Erythroblast (primary cell): ENCODE results near the gene STMP1.
A peak's percentile ranks its signal among the peaks of the same experiment; 100 is the strongest.

Source experiments
- DNase-seq, 2 experiments: peaks; one replicate each; lab custom pipeline; 2025; lab: John Stamatoyannopoulos, UW
- GATA1 ChIP-seq: IDR thresholded peaks from 2 replicates; pipeline ENCODE4 v1.6.1; 2011; ENCODE audit warnings: low read depth, mild to moderate bottlenecking, control low read depth, low read length, moderate library complexity
- POLR2A ChIP-seq: IDR thresholded peaks from 2 replicates; pipeline ENCODE4 v1.6.1; 2011; ENCODE audit warnings: mild to moderate bottlenecking, low read length

STMP1 gene

DNA sequence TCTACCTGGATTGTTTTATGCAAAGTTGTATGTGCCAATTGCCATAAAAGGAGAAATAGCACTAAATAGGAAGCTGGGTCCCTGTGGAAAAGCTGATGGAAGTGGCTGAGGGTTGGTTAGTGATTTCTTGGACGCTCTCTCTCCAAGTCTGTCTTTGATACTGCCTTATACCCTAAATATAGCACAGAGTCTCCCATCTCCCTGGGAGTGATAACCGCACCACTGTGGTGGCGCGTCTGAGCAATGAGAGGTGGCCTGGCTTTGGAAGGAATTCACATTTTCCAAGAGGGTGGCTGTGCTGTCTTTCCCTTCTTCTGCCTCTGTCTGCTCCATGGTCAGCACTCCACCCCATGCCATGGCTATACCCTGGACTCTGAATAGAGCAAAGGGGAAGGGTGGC, 31.2 kb downstream of the STMP1 start:
- no peak for DNase-seq
- no peak for TF ChIP-seq POLR2A
- no peak for TF ChIP-seq GATA1

DNA sequence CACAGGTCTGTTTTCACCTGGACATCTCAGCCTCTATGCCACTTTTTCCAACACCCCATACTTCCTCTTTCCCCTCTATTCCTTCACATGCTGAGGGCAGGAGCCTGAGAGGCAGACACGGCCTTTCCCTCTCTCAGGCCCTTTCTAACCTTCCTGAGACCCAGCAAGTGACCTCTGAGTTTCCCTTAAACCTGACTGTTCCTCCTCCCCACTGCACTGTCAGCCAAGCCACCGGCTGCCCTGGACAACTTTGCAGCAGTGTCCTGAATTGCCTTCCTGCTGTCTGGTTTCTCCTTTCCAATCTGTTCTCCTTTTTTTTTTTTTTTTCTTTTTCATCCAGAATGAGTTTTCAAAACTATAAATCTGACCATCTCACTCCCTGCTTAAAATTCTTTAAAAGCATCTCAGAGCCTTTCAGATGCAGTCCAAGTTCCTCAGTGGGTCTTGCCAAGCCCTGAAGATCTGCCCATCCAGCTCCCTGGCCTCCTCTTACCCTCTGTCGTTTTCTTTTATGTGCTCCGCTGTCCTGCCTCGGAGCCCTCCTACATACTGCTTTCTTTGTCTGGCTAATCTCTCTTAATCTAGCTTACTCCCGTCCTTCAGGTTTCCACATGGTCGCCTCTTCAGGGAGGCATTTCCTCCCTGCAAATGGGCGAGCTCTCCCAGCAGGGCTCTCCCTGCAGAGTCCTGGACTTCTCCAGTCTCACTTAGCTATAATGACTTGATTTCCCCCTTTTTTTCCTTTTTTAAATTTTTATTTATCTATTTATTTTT, 35.1 kb downstream of the STMP1 start:
- TF ChIP-seq GATA1 = no peak
- TF ChIP-seq POLR2A = no peak
- DNase-seq = no peak

DNA sequence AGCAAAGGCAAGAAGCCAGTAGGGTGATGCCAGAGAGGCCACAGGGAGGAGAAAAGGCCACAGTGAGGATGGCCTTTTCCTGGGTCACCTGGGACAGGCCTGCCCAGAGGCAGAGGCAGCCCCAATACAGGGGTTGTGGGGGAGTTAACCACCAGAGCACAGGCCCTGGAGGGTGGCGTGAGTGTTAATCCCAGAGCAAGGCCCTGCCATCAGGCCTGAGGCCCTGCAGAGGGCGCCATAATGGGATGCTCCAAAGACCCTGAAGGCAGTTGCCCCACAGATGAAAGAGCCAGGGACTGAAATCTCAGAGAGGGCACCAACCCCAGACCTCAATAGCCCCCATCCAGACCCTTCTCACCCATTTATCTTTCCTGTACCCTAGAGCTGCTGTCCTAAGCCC, 41.8 kb downstream of the STMP1 start:
- DNase-seq = peak; percentile 38 to 55
- TF ChIP-seq POLR2A (no peak), GATA1 (no peak)

DNA sequence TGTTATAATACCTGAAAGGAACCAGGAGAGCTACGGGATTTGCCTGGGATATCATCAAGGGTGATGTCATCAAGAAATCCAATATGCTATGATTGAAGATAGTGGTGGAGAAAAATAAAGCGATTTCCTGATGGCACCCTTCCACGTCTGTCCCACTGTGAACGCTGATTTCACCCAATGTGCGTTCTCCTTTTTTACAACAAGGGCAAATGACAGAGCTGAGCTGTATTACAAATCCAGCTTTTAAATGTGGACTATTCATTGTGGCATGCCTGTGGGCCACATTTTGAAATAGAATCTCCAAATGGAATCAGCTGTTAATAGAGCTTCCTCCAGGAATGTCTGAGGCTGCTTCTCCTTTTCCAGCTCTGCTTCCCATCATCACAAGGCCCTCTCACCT, 42.4 kb downstream of the STMP1 start:
- no peak for DNase-seq
- no peak for TF ChIP-seq GATA1
- no peak for TF ChIP-seq POLR2A

DNA sequence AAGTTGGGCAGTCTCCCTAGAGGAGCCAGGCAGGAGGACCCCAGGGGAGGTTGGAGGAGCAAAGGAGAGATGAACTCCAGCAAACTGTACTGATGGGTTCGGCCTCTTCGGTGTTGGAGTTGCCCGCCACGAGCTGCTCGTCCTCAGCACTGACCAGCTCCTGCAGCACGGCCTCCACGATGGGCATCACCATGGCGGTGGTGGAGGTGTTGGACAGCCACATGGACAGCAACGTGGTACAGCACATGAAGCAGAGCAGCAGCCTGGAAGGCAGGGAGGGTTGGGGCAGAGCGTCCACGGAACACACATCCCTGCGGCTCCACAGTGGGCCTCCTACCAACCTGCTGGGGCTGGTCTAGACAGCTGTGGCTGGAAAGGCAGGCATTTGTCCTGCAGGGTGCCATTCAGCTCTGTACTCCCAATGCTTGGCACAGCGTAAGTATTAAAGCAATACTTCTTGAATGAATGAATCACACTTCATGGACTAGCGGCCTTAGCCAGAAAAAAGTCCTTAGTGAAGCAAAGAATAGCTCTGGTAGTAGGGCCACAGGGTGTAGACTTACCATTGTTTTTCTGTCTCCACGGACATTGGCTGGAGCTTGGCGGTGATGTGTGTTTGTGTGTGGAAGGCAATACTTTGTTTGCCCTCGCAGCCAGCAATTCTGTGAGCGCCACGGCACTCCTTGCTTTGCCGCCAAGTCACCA, 43.9 kb downstream of the STMP1 start:
- DNase-seq = no peak
- TF ChIP-seq GATA1 (no peak), POLR2A (no peak)

DNA sequence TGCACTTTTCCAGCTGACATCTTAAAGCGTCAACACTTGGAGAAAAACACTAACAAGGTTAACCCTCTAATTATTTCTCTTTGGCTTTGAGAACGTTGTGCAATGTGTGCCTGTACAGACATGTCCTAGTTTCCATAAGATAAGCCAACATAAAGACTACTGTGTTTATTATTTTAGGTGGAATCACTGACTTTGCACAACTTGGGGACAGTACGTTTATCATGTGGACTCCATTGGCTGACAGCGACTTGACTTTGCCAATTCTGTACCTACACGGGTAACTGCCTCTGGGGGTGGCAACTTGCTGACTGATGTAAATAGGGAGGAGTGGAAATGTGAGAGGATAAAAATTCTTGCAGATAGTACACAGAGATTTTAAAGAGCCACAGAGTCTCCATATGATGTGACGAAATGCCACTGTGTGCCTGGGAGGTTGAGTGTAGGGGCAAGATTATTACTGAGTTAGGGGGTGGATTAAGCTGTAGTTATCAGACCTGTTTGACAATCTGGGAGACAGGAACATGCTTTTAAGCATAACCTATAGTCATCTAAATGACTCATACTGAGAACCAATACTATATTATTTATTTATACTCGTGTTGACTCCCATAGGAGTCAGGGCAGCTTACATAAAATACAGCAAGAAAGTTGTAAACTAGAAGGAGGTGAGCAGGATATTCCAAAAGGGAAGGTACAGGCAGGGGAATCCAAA, 44.7 kb downstream of the STMP1 start:
- no peak for DNase-seq

DNA sequence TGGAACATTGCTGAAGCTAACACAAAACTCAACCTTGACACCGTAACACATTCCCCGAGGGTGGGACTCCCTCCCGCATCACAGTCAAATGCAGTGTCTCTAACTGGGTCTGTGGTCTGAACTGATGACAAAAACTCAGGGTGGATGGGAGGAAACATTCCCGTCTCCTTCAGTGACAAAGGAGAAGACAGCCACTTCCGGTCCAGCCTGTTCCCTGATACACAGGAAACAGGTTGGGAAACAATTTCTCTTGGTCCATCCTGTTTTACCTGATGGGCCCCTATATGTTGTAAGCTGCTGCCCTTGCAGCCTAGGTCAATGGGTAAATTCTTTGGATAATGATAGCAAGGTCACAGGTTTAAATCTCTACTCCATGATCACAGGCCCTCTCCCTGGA, 45.3 kb downstream of the STMP1 start:
- TF ChIP-seq POLR2A (no peak), GATA1 (no peak)
- no peak for DNase-seq

More for the DNA sequence above, 44.7 kb downstream of the STMP1 start:
- no peak for TF ChIP-seq GATA1
- TF ChIP-seq POLR2A = no peak

DNA sequence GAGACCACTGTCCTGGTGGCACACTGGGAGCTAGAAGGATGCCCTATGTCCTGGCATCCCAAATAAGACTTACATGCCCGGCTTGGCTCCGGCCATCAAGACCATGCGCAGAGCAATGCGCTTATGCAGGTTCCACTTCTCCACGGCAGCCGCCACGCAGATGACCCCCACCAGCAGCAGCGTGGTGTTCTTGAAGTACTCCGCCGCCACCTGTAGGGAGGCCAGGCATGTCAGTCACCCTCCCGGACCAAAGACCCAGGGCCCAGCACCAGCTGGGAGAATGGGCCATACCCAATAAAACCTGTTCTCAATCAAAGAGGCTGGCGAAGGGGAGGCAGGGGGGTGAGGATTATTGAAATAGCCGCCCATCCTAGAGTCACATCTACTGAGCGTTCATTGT, 45.7 kb downstream of the STMP1 start:
- TF ChIP-seq POLR2A = no peak
- TF ChIP-seq GATA1 = no peak
- no peak for DNase-seq

DNA sequence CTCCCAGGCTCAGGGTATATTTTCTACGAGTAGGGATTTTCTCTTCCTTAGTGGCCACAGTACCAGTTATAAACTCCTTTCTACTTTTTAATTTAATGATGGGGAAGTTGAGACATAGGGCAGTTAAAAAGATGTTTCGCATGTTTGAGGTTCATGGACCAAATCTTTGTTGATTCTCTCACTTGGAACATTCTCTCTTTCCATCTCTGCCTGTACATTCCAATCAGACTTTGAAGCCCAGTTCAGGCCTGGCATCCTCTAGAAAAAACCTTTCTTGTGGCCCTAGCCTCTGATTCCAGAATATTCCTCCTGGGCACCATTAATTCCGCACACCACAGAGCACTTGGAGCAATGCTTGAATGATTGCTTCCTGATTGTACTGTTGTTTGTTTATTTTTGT, 47.2 kb downstream of the STMP1 start:
- DNase-seq = no peak
- TF ChIP-seq POLR2A (no peak), GATA1 (no peak)

DNA sequence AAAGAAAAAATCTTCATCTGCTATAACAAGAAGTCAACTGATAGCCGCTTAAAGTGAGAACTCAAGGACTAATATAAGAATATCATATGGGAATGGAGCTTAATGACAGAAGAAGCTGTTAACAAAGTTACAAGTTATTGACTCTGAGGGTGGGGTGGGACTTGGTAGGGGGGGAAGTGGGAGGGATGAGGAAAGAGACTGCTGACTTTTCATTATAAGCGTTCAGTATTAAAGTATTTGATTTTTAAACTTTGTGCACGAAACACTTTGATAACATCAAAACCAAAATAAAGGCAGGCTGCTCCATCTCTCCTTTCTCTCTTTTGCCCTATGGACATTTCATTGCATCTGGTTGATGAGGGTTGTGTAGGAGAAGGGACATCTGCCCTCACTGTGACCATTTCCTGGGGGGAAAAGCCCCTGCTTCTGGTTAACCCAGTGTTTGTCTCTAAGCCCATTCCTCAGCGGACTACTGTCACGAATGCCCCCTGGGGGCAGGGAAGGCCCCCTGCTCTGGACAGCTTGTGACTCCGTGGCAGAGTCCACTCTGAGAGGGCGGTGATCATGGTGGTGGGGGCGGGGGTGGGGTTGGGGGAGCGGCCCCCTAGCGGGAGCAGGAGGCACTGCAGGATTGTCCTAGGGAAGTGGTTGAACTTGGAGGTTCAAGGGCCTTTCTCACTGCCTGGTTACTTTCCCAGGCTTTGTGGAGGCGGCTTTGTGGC, 48.3 kb downstream of the STMP1 start:
- TF ChIP-seq POLR2A = no peak
- TF ChIP-seq GATA1 = no peak
- peak; percentile 41 to 66 for DNase-seq

DNA sequence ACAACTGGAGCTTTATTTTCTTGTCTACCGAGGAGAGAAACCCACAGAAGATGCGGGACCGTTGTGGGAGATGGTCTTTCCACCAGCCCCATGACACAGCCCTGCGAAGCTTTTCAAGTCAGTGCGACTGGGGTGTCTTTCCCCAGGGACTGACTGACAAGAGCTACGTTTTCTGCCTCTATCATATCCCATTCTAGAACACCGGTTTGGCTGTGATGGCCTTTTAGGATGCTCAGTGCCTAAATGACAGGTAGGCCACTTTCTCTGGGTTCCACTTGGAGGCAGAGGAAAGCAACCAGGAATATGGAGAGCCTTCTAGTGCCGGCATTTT, 48.8 kb downstream of the STMP1 start:
- DNase-seq = no peak
- TF ChIP-seq GATA1 = no peak
- no peak for TF ChIP-seq POLR2A

DNA sequence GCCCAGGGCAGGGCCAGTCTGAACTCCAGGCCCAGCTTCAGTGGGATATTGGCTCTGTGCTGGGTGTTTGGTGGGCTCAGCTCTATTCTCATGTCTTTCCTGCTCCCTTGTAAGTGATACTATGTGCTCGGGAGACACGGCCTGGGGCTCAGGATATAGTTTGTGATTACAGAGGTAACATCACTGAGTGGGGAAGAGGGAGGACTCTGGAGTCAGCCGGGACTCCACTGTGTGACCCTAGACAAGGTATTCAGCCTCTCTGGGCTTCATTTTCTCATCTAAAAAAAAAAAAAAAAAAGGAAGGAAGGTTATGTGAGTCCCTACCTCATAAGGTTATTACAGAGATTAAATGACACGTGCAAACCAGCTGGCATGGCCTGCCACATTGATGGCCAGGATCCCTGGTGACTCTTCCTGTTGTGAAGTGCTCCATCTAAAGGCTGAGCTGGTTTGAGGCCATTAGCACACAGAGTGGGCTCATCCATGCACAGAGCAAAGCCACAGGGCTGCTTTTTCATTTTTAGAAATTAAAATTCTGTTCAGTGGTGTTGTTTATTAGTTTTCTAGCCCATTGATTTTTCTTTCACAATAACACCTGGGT, 50.0 kb downstream of the STMP1 start:
- TF ChIP-seq GATA1 = no peak
- no peak for TF ChIP-seq POLR2A
- no peak for DNase-seq

DNA sequence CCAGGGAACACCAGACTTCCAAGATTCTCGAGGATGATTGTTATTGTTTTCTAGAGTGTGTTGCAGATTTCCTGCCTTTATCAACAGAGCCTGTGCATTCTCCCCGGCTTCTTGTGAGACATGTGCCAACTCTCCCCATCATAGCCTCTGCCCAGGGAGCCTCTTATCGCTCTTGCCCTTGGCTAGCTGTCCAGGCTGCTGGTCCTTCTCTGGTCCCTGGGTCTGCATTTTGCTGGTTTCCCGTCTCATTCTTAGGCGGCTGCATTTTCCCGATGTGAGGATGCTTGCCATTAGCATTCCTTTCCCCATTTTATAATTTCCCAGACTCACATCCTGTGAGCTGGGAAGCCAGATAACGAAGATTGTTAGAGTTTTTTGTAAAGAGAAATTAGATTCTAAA, 50.5 kb downstream of the STMP1 start:
- TF ChIP-seq GATA1 (no peak), POLR2A (no peak)
- DNase-seq = no peak
